ENCODE results near the gene ZNF511.

GRCh38 chr10:133324198-133324792, 15.6 kb downstream of the ZNF511 start:
- no peak for TF ChIP-seq ZBTB10 (tag by site-specific recombination; IDR thresholded peaks at IDR 0.05)
- no peak for TF ChIP-seq CTCF (tag by site-specific recombination; IDR thresholded peaks at IDR 0.05)
- no peak for TF ChIP-seq ZFP3 (tag by site-specific recombination; IDR thresholded peaks at IDR 0.05; ENCODE audit: low read depth)
- TF ChIP-seq PRDM4 (tag by site-specific recombination; IDR thresholded peaks at IDR 0.05): no peak
- no peak for TF ChIP-seq ZNF548 (tag by site-specific recombination; IDR thresholded peaks at IDR 0.05)
- no peak for TF ChIP-seq PBX3 (CRISPR knock-in tag; IDR thresholded peaks at IDR 0.05)
- no peak for TF ChIP-seq ZNF146 (tag by site-specific recombination; IDR thresholded peaks at IDR 0.05)
- no peak for TF ChIP-seq ZNF280C (tag by site-specific recombination; IDR thresholded peaks at IDR 0.05)
- no peak for TF ChIP-seq BCL11B (tag by site-specific recombination; IDR thresholded peaks at IDR 0.05; ENCODE audit: low read depth)

Measured in HEK293 (cell line).